Endothelial cell of umbilical vein (primary cell): ENCODE measurements around the gene VPS45. TPM values are rescaled to one million over a fixed set of nuclear protein-coding genes. Genes with fewer than 3 reads are reported as not detected.

ENCODE experiments used
- BruUV-seq: library from RNA; stranded (reverse); fragments of 400-500 nt; replicated peaks from 2 replicates; lab custom pipeline; 2021; lab: Mats Ljungman, UMichigan
- CTCF ChIA-PET: fragments of 300-600, 350-600 bp; sonication (Branson Sonifier 250); formaldehyde crosslinking; loops from one replicate; lab custom pipeline; 2021; ENCODE audit warnings: antibody characterized with exemption, inconsistent platforms; lab: Charles Lee
- POLR2A ChIA-PET: fragments of 300-600, 350-600 bp; sonication (Branson Sonifier 250); formaldehyde crosslinking; loops from one replicate; lab custom pipeline; 2021; ENCODE audit warnings: antibody characterized with exemption, inconsistent platforms; lab: Charles Lee
- DNase-seq: peaks from one replicate; pipeline ENCODE4 v3.0.0-alpha.2; 2011; ENCODE audit warnings: low read depth, low spot score
- FAIRE-seq: peaks from 2 replicates; lab custom pipeline; 2011; peaks lifted over from hg19 to GRCh38; lab: Jason Lieb, UNC
- H2AFZ ChIP-seq: 2 replicates; pipeline ENCODE4 v1.6.0; 2012; ENCODE audit warnings: low read depth, low read length, control low read depth, inconsistent platforms
- H3K27ac ChIP-seq: 2 replicates; pipeline ENCODE4 v1.5.1; 2011; ENCODE audit warnings: low read depth, mild to moderate bottlenecking, control low read depth, low read length, moderate library complexity; ENCODE audit not compliant: insufficient read depth
- H3K27me3 ChIP-seq, 2 experiments: 2 replicates each; pipeline versions ENCODE4 v1.6.0 to v1.6.1; 2011; ENCODE audit warnings: low read length in 2 of 2, mixed read lengths in 1 of 2; ENCODE audit not compliant: control insufficient read depth in 2 of 2, insufficient read depth in 2 of 2
- H3K36me3 ChIP-seq, 2 experiments: 2 replicates in 1 of 2; 3 replicates in 1 of 2; pipeline ENCODE4 v1.5.1; 2011; ENCODE audit warnings: low read length in 2 of 2, mild to moderate bottlenecking in 1 of 2, moderate library complexity in 1 of 2; ENCODE audit not compliant: control insufficient read depth in 2 of 2, insufficient read depth in 2 of 2; ENCODE audit errors: extremely low read depth in 1 of 2
- H3K4me1 ChIP-seq: 3 replicates; pipeline ENCODE4 v1.5.1; 2011; ENCODE audit warnings: mild to moderate bottlenecking, low read length; ENCODE audit not compliant: control insufficient read depth, insufficient read depth; ENCODE audit errors: extremely low read depth
- H3K4me2 ChIP-seq: 2 replicates; pipeline ENCODE4 v1.6.1; 2011; ENCODE audit warnings: low read length, control low read depth, mixed read lengths; ENCODE audit not compliant: insufficient read depth
- H3K4me3 ChIP-seq, 3 experiments: fragments of 200-600 bp in 1 of 3; sonication (generic), shearing (Covaris generic) in 1 of 3; replicated peaks in 1 of 3; 2 replicates each; pipeline ENCODE4 v1.5.1; 2011 to 2016; ENCODE audit warnings: control low read depth in 3 of 3, low read length in 3 of 3, mild to moderate bottlenecking in 2 of 3, inconsistent platforms in 1 of 3, low read depth in 1 of 3, moderate library complexity in 1 of 3; ENCODE audit not compliant: insufficient read depth in 1 of 3
- H3K79me2 ChIP-seq: 2 replicates; pipeline ENCODE4 v1.6.0; 2012; ENCODE audit warnings: low read length, inconsistent platforms; ENCODE audit not compliant: control insufficient read depth, insufficient read depth
- H3K9ac ChIP-seq: replicated peaks from 2 replicates; pipeline ENCODE3; 2011; ENCODE audit warnings: low read length, control low read depth; ENCODE audit not compliant: insufficient read depth; ENCODE audit errors: extremely low read depth
- H3K9me1 ChIP-seq: replicated peaks from 3 replicates; pipeline ENCODE4 v1.6.0; 2011; ENCODE audit warnings: mild to moderate bottlenecking, low read length; ENCODE audit not compliant: control insufficient read depth, insufficient read depth; ENCODE audit errors: extremely low read depth
- H3K9me3 ChIP-seq: replicated peaks from 2 replicates; pipeline ENCODE4 v1.5.1; 2012; ENCODE audit warnings: low read length, inconsistent platforms; ENCODE audit not compliant: control insufficient read depth, insufficient read depth
- H4K20me1 ChIP-seq: replicated peaks from 2 replicates; pipeline ENCODE3; 2011; ENCODE audit warnings: mild to moderate bottlenecking, low read length; ENCODE audit not compliant: control insufficient read depth, insufficient read depth; ENCODE audit errors: extremely low read depth
- EZH2 ChIP-seq: IDR thresholded peaks from 2 replicates; pipeline ENCODE4 v1.6.1; 2012; ENCODE audit warnings: borderline replicate concordance, low read depth, mild to moderate bottlenecking, moderate library complexity, low read length, inconsistent platforms; ENCODE audit not compliant: severe bottlenecking
- FOS ChIP-seq: IDR thresholded peaks from 2 replicates; pipeline ENCODE4 v1.6.1; 2011; ENCODE audit warnings: mild to moderate bottlenecking, low read length, moderate library complexity, borderline replicate concordance; ENCODE audit not compliant: insufficient read depth
- GATA2 ChIP-seq: IDR thresholded peaks from 2 replicates; pipeline ENCODE4 v1.7.0; 2011; ENCODE audit warnings: low read depth, mild to moderate bottlenecking, moderate library complexity, mixed read lengths, low read length; ENCODE audit not compliant: insufficient read length, insufficient read depth
- JUN ChIP-seq: IDR thresholded peaks from 2 replicates; pipeline ENCODE4 v1.6.1; 2011; ENCODE audit warnings: borderline replicate concordance, low read depth; ENCODE audit not compliant: insufficient read length, insufficient read depth
- MAX ChIP-seq: IDR thresholded peaks from 2 replicates; pipeline ENCODE4 v1.6.1; 2011; ENCODE audit not compliant: insufficient read depth, insufficient read length
- MYC ChIP-seq: IDR thresholded peaks from one replicate; pipeline ENCODE4 v1.6.1; 2011; ENCODE audit warnings: mild to moderate bottlenecking, low read depth, low read length
- POLR2A ChIP-seq: IDR thresholded peaks from 2 replicates; pipeline ENCODE4 v1.6.1; 2012; ENCODE audit warnings: low read depth, mild to moderate bottlenecking, control low read depth, low read length
- POLR2AphosphoS5 ChIP-seq: IDR thresholded peaks from 2 replicates; pipeline ENCODE4 v1.6.1; 2012; ENCODE audit warnings: low read depth, mild to moderate bottlenecking, control low read depth, low read length, moderate library complexity; ENCODE audit not compliant: insufficient read depth
- dilution Hi-C: fragments of 300-500 bp; cut with MboI; formaldehyde crosslinking; loops from one replicate; pipeline ENCODE4 v1.15.0; 2019; ENCODE audit warnings: low sequenced_read_pairs; ENCODE audit not compliant: extremely low pct_ligation_motif_present
- intact Hi-C: fragments of 100-400 bp; cut with micrococcal nuclease; formaldehyde crosslinking; loops from one replicate; pipeline ENCODE4 v1.10.0; 2022
- polyA plus RNA-seq, 4 experiments: library from polyadenylated mRNA; depleted of rRNA in 3 of 4; stranded (reverse) in 3 of 4; unstranded in 1 of 4; fragments of >200 nt; gene quantifications; 2 replicates each; pipeline versions ENCODE4 v1.2.1 to v1.2.3, GENCODE V29; 2011 to 2012; ENCODE audit warnings: missing spikeins in 1 of 4
- total RNA-seq: library from RNA; stranded (reverse); gene quantifications from 2 replicates; pipeline ENCODE4 v1.2.3, GENCODE V29; 2021

The VPS45 gene
- total and polyA plus RNA-seq, 2 donors (not counting 3 experiments of a cell fraction or from before 2014, with no cell fraction given) = 24.8 to 43.7 TPM

GRCh38 chr1:150018165-150018564 is 49.4 kb upstream of the VPS45 start:
- POLR2A ChIA-PET = no interaction called here
- Histone ChIP-seq H3K27ac (no peak overlapping the region), H3K79me2 (no peaks in the 10 kb centered on the region), H3K4me2 (no peak overlapping the region), H3K36me3 (no peaks in the 10 kb centered on the region), H3K9me1 (no peaks in the 10 kb centered on the region), H3K9ac (no peak overlapping the region), H3K27me3 (no peaks in the 10 kb centered on the region), H3K4me1 (peaks cover 8% of the 10 kb centered on the region), H3K9me3 (no peaks in the 10 kb centered on the region), H4K20me1 (no peaks in the 10 kb centered on the region), H3K4me3 (no peak overlapping the region), H2AFZ (no peak overlapping the region)
- BruUV-seq = no TSS peak
- dilution Hi-C loops (no loop called here), intact Hi-C loops (no loop called here)
- no peak for DNase-seq
- CTCF ChIA-PET = interaction anchor here (0.9 kb wide), 1 partner anchor 9 kb away, joined by 3 read pairs; no protein-coding TSS in a partner anchor
- FAIRE-seq = no peak
- TF ChIP-seq EZH2 (no peak), POLR2A (no peak), FOS (no peak), GATA2 (no peak), POLR2AphosphoS5 (no peak), MAX (no peak)

GRCh38 chr1:150020711-150021110 is 46.9 kb upstream of the VPS45 start:
- TF ChIP-seq MYC = no peak
- TF ChIP-seq POLR2A = no peak
- no peak for TF ChIP-seq EZH2
- no peak for TF ChIP-seq JUN
- no peak for TF ChIP-seq POLR2AphosphoS5
- H3K4me2 ChIP-seq = no peak overlapping the region
- intact Hi-C loops (no loop called here), dilution Hi-C loops (no loop called here)
- no peak overlapping the region for H3K4me3 ChIP-seq
- H3K27ac ChIP-seq = no peak overlapping the region
- no peaks in the 10 kb centered on the region for H4K20me1 ChIP-seq
- ChIA-PET CTCF (interaction anchor here (1.2 kb wide), 1 partner anchor 30 kb away, joined by 5 read pairs; no protein-coding TSS in a partner anchor), POLR2A (no interaction called here)
- BruUV-seq = no TSS peak
- no peak for DNase-seq
- no peaks in the 10 kb centered on the region for H3K79me2 ChIP-seq
- peaks cover 8% of the 10 kb centered on the region for H3K4me1 ChIP-seq
- H2AFZ ChIP-seq = no peak overlapping the region
- H3K9me3 ChIP-seq = no peaks in the 10 kb centered on the region
- no peaks in the 10 kb centered on the region for H3K36me3 ChIP-seq
- H3K27me3 ChIP-seq = no peaks in the 10 kb centered on the region
- FAIRE-seq = no peak
- H3K9ac ChIP-seq = no peak overlapping the region
- no peaks in the 10 kb centered on the region for H3K9me1 ChIP-seq
